GM12878 (cell line): Measurements from ENCODE around the gene OR11A1.

Source experiments
- CTCF ChIP-seq, 3 experiments: IDR thresholded peaks in 2 of 3; conservative IDR thresholded peaks in 1 of 3; 2 replicates each; pipeline ENCODE4 v1.5.1; 2011; ENCODE audit warnings: low read depth in 3 of 3, low read length in 3 of 3, mild to moderate bottlenecking in 3 of 3, control low read depth in 2 of 3, moderate library complexity in 2 of 3, inconsistent platforms in 1 of 3, mixed read lengths in 1 of 3; ENCODE audit not compliant: control insufficient read depth in 2 of 3, insufficient read depth in 1 of 3; ENCODE audit errors: extremely low read depth in 1 of 3
- EZH2 ChIP-seq: IDR thresholded peaks from 2 replicates; pipeline ENCODE4 v1.6.1; 2012; ENCODE audit warnings: low read depth, mild to moderate bottlenecking, control low read depth, inconsistent platforms, low read length, borderline replicate concordance; ENCODE audit not compliant: control insufficient read depth
- MYC ChIP-seq: IDR thresholded peaks from 2 replicates; pipeline ENCODE4 v1.6.1; 2011; ENCODE audit warnings: mild to moderate bottlenecking, low read length, moderate library complexity, inconsistent platforms; ENCODE audit not compliant: insufficient read depth, insufficient replicate concordance, insufficient read length, severe bottlenecking
- POU2F2 ChIP-seq: IDR thresholded peaks from 3 replicates; pipeline ENCODE4 v1.6.1; 2011; ENCODE audit warnings: low read depth, mild to moderate bottlenecking, low read length, borderline replicate concordance
- TCF7 ChIP-seq: IDR thresholded peaks from 2 replicates; pipeline ENCODE4 v1.6.1; 2014; ENCODE audit warnings: antibody characterized with exemption, borderline replicate concordance
- YBX1 ChIP-seq: fragments of 450-650 bp; IDR thresholded peaks from 2 replicates; pipeline ENCODE4 v1.6.1; 2016; ENCODE audit warnings: antibody characterized with exemption
- ZNF274 ChIP-seq: IDR thresholded peaks from one replicate; pipeline ENCODE4 v1.8.0; 2011; ENCODE audit not compliant: insufficient read length, insufficient read depth

- TF ChIP-seq TCF7 (no peak), EZH2 (no peak), CTCF (IDR thresholded peaks at IDR 0.05 in 2 of 3, conservative IDR thresholded peaks at IDR 0.05 in 1 of 3; ENCODE audit: control insufficient read depth in 2 of 3, extremely low read depth in 1 of 3, insufficient read depth in 1 of 3, low read depth in 3 of 3, low read length in 3 of 3) (no peak), ZNF274 (no peak), MYC (no peak), YBX1 (no peak), POU2F2 (no peak)
Measured at GRCh38 chr6:29504961-29505360, 48.1 kb upstream of the OR11A1 start.
